Measurements from ENCODE around the gene LRCOL1.

LRCOL1 gene

DNA sequence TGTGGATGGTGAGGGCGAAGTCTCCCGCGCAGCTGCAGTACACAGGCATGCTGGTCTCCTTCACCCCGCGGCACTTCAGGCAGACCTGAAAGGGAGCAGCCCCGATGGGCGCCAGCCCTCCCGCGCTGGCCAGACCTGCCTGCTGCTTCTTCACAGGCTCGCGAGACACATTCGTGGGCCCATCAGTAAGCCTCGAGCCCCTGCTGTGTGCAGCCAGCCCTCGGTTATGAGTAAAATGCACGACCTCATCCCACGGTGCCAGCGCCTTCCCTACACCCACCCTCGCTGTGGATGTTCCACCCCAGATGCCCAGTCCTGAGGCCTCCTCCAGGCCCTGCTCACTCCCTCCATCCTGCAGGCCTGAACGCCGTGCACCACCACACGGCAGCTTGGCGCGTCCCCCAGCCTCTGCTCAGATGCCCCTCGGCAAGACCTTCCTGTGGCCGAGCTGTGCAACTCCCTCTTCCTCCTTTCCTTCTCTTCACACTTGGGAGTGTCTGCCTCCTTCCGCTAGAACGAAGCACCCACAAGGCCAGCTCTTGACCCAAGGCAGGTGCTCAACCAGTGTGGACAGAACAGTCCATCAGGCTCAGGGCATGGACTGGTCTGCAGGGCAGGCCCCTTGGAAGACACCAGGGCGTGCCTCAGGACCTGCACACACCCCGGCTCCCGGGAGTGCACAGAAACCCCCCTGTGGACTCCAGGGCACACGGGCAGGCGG lies 14.7 kb upstream of the LRCOL1 start:
- Histone ChIP-seq H3K4me1 (ENCODE audit: control insufficient read depth in 5 of 5, insufficient read depth in 5 of 5, low read length in 5 of 5) (peaks cover 3 to 12% (median 11%) of the 10 kb centered on the region in 5 donors), H3K4me3 (ENCODE audit: low read depth in 1 of 5, low read length in 5 of 5) (no peak overlapping the region), H3K9me3 (ENCODE audit: control insufficient read depth in 5 of 5, low read length in 5 of 5) (no peaks in the 10 kb centered on the region), H3K36me3 (ENCODE audit: control insufficient read depth in 5 of 5, insufficient read depth in 5 of 5, low read length in 5 of 5) (peaks cover 0 to 39% (median 36%) of the 10 kb centered on the region in 5 donors), H3K27ac (ENCODE audit: low read depth, low read length) (no peak overlapping the region), H3K9ac (ENCODE audit: low read length in 5 of 5) (no peak overlapping the region), H3K27me3 (ENCODE audit: control insufficient read depth in 5 of 5, insufficient read depth in 4 of 5, low read length in 5 of 5) (peaks cover 7 to 18% (median 11%) of the 10 kb centered on the region in 5 donors)

DNA sequence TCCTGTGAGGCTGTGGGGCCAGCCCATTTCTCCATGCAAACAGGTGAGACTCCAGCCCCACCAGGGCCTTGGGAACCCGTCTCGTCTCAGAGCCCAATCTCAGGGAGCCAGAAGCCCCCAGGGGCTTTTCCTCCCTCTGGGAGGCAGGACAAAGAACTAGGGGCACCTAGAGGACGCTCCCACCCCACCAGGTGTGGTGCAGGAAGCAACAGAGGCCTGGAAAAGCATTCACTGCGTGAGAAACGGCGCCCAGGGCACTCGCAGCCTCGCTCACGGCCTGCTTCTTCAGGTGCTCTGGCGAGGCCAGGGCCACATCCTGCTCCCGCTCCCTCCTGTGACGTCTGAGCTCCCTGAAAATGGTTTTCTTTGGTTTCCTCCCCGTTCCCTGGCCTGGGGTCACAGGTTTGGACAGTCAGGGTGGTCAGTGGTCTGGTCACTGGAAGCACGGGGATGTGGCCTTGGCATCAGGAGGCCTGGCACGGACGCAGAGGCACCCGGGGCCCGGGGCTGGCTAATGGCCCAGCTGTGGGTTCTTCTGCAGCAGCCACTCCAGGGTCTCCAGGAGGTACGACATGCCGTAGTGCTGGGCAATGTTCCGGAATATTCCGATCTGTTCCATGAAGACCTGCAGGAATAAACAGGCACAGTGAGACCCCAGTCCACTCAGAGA lies 13.9 kb upstream of the LRCOL1 start:
- Histone ChIP-seq H3K9ac (ENCODE audit: low read length in 5 of 5) (no peak overlapping the region), H3K4me1 (ENCODE audit: control insufficient read depth in 5 of 5, insufficient read depth in 5 of 5, low read length in 5 of 5) (peaks cover 3 to 12% (median 11%) of the 10 kb centered on the region in 5 donors), H3K9me3 (ENCODE audit: control insufficient read depth in 5 of 5, low read length in 5 of 5) (no peaks in the 10 kb centered on the region), H3K27me3 (ENCODE audit: control insufficient read depth in 5 of 5, insufficient read depth in 4 of 5, low read length in 5 of 5) (peaks cover 7 to 26% (median 16%) of the 10 kb centered on the region in 5 donors), H3K36me3 (ENCODE audit: control insufficient read depth in 5 of 5, insufficient read depth in 5 of 5, low read length in 5 of 5) (peaks cover 0 to 32% (median 28%) of the 10 kb centered on the region in 5 donors), H3K4me3 (ENCODE audit: low read depth in 1 of 5, low read length in 5 of 5) (no peak overlapping the region), H3K27ac (ENCODE audit: low read depth, low read length) (no peak overlapping the region)

DNA sequence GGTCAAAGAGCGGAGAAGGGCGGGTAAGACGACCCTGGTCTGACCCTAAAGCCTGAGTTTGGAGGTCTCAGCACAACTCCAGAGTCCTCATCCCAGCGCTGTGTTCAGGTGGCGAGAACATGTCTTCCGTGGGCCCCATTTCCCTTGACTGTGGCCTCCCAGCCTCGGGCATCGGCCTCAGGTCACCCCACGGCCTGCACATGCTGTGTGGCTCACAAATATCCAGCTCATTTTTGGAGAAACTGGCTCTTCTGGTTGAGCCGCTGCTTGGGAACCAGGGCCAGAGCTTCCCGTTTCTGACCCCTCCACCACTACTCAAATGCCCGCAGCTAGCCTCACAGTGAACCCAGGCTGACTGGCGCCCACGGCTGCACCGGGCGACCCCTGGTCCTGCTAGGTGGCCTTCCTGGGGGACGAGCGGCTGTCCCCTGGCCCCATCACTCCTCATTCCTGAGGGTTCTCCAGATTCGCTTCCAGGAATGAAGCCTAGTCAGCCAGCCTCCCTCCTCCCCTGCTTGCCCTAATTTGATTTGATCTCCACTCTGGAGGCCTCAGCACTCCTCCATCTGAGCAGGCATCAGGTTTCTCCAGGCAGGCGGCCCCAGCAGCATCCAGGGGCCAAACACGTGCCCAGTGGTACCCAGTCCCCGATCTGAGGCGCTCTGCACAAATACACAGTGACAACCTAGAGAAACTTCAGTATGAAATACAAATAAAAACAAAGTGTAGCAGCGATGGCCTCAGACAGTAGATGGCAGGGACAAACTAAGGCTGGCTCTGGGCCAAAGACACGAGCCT lies 12.9 kb upstream of the LRCOL1 start:
- Histone ChIP-seq H3K4me1 (ENCODE audit: control insufficient read depth in 5 of 5, insufficient read depth in 5 of 5, low read length in 5 of 5) (peaks cover 4 to 12% (median 11%) of the 10 kb centered on the region in 5 donors), H3K36me3 (ENCODE audit: control insufficient read depth in 5 of 5, insufficient read depth in 5 of 5, low read length in 5 of 5) (peaks cover 0 to 27% (median 24%) of the 10 kb centered on the region in 5 donors), H3K4me3 (ENCODE audit: low read depth in 1 of 5, low read length in 5 of 5) (peak overlapping the region in 1 of 5 donors; percentile 22), H3K9ac (ENCODE audit: low read length in 5 of 5) (no peak overlapping the region), H3K9me3 (ENCODE audit: control insufficient read depth in 5 of 5, low read length in 5 of 5) (no peaks in the 10 kb centered on the region), H3K27me3 (ENCODE audit: control insufficient read depth in 5 of 5, insufficient read depth in 4 of 5, low read length in 5 of 5) (peaks cover 7 to 28% (median 17%) of the 10 kb centered on the region in 5 donors), H3K27ac (ENCODE audit: low read depth, low read length) (no peak overlapping the region)

DNA sequence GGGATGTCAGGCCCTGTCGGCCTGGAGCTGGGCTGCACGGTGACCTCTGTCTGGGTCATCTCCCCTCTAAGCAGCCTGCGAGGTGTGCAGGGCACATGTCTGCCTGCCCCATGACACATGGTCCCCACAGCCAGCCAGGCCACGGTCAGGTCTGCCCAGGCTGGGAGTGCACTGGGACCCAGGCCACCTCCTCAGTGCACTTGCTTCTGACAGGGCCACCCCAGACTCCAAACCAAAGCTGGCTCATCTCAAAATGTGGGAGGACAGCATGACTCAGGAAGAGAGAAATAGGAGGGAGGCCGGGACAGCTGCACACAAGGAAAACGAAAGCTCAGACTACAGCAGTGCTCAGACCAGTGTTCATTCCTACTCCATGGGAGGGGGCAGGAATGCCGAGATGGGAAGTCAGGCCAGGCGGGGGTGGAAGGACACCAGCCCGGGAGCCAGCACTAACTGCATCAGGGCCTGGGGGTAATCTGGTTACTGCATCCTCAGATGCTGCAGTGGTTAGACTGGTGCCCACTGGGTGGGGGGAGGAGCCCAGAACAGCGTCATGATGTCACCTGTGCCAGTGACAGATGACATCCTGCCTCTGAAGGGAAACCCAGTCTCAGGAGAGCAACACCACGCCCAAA lies 12.2 kb upstream of the LRCOL1 start:
- Histone ChIP-seq H3K27ac (ENCODE audit: low read depth, low read length) (no peak overlapping the region), H3K9ac (ENCODE audit: low read length in 5 of 5) (peak overlapping the region in 1 of 5 donors; percentile 21), H3K4me1 (ENCODE audit: control insufficient read depth in 5 of 5, insufficient read depth in 5 of 5, low read length in 5 of 5) (peaks cover 6 to 12% (median 11%) of the 10 kb centered on the region in 5 donors), H3K9me3 (ENCODE audit: control insufficient read depth in 5 of 5, low read length in 5 of 5) (peaks cover 0 to 3% (median 0%) of the 10 kb centered on the region in 5 donors), H3K36me3 (ENCODE audit: control insufficient read depth in 5 of 5, insufficient read depth in 5 of 5, low read length in 5 of 5) (peaks cover 0 to 27% (median 24%) of the 10 kb centered on the region in 5 donors), H3K4me3 (ENCODE audit: low read depth in 1 of 5, low read length in 5 of 5) (peak overlapping the region in 1 of 5 donors; percentile 22), H3K27me3 (ENCODE audit: control insufficient read depth in 5 of 5, insufficient read depth in 4 of 5, low read length in 5 of 5) (peaks cover 12 to 35% (median 23%) of the 10 kb centered on the region in 5 donors)

DNA sequence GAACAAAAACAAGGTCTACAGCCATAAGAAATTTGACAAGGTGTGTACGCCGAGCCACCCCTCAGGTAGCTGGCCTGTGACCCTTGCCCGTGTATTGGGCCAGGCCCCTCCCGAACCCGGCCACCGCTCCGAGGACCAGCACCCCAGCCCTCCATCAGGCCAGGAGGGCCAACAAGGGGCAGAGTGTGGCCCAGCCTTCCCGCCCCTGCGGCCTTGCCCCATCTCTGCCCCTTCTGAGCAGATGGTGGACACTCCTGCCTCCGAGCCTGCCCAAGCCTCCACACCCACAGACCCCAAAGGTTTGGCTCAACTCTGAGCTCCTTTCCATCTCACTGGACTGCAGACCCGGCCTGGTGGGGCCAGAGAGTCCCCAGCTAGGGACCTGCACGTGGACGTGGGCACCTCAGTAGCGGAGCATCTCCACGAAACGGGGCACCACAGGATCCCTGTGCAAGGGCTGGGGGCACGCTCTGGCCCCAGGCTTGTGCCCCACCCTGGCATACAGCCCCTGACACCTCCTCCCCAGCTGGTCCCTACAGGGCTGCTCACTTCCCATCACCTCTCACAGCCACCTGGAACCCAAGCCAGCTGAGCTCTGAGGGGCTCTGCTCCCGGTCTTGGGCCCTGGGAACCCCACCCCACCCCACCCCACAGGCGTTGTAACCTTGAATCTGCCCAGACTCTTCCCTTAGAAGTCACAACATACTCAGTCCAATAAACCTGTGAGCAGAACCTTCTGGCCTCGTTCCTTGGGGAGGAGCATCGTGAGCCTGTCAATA lies 11.5 kb upstream of the LRCOL1 start:
- no peak overlapping the region for H3K9ac ChIP-seq (ENCODE audit: low read length in 5 of 5)

DNA sequence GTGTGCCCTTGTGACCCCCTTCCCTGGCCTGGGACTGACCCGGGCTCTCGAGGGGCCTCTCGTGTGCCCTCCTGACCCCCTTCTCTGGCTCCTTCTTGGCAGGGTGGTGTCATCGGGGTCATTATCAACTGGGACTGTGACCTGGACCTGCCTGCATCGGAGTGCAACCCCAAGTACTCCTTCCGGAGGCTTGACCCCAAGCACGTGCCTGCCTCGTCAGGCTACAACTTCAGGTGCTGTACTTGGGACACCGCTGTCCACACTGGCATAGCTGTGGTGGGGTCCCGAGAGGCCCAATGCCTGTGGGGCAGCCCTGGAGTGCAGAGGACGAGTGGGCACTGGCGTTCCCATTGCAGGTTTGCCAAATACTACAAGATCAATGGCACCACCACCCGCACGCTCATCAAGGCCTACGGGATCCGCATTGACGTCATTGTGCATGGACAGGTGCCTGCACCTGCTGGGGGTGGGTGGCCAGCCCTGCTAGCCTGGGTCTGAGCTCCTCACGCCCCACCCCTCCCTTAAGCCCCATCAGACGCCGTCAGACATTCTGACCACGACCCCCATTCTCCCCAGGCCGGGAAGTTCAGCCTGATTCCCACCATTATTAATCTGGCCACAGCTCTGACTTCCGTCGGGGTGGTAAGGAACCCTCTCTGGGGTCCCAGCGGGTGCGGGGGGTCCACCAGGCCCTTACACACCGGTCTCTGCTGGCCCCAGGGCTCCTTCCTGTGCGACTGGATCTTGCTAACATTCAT lies 10.7 kb upstream of the LRCOL1 start:
- no peak overlapping the region for H3K9ac ChIP-seq (ENCODE audit: low read length in 5 of 5)
- peaks cover 20 to 48% (median 35%) of the 10 kb centered on the region in 5 donors for H3K27me3 ChIP-seq (ENCODE audit: control insufficient read depth in 5 of 5, insufficient read depth in 4 of 5, low read length in 5 of 5)
- H3K27ac ChIP-seq (ENCODE audit: low read depth, low read length): no peak overlapping the region
- peaks cover 0 to 26% (median 22%) of the 10 kb centered on the region in 5 donors for H3K36me3 ChIP-seq (ENCODE audit: control insufficient read depth in 5 of 5, insufficient read depth in 5 of 5, low read length in 5 of 5)
- peaks cover 0 to 13% (median 5%) of the 10 kb centered on the region in 5 donors for H3K9me3 ChIP-seq (ENCODE audit: control insufficient read depth in 5 of 5, low read length in 5 of 5)
- H3K4me3 ChIP-seq (ENCODE audit: low read depth in 1 of 5, low read length in 5 of 5): no peak overlapping the region
- peaks cover 6 to 12% (median 11%) of the 10 kb centered on the region in 5 donors for H3K4me1 ChIP-seq (ENCODE audit: control insufficient read depth in 5 of 5, insufficient read depth in 5 of 5, low read length in 5 of 5)

More for the DNA sequence above, 11.5 kb upstream of the LRCOL1 start:
- Histone ChIP-seq H3K9me3 (ENCODE audit: control insufficient read depth in 5 of 5, low read length in 5 of 5) (peaks cover 0 to 10% (median 2%) of the 10 kb centered on the region in 5 donors), H3K36me3 (ENCODE audit: control insufficient read depth in 5 of 5, insufficient read depth in 5 of 5, low read length in 5 of 5) (peaks cover 0 to 27% (median 24%) of the 10 kb centered on the region in 5 donors), H3K27me3 (ENCODE audit: control insufficient read depth in 5 of 5, insufficient read depth in 4 of 5, low read length in 5 of 5) (peaks cover 19 to 42% (median 30%) of the 10 kb centered on the region in 5 donors), H3K27ac (ENCODE audit: low read depth, low read length) (no peak overlapping the region), H3K4me3 (ENCODE audit: low read depth in 1 of 5, low read length in 5 of 5) (no peak overlapping the region), H3K4me1 (ENCODE audit: control insufficient read depth in 5 of 5, insufficient read depth in 5 of 5, low read length in 5 of 5) (peaks cover 6 to 12% (median 11%) of the 10 kb centered on the region in 5 donors)

DNA sequence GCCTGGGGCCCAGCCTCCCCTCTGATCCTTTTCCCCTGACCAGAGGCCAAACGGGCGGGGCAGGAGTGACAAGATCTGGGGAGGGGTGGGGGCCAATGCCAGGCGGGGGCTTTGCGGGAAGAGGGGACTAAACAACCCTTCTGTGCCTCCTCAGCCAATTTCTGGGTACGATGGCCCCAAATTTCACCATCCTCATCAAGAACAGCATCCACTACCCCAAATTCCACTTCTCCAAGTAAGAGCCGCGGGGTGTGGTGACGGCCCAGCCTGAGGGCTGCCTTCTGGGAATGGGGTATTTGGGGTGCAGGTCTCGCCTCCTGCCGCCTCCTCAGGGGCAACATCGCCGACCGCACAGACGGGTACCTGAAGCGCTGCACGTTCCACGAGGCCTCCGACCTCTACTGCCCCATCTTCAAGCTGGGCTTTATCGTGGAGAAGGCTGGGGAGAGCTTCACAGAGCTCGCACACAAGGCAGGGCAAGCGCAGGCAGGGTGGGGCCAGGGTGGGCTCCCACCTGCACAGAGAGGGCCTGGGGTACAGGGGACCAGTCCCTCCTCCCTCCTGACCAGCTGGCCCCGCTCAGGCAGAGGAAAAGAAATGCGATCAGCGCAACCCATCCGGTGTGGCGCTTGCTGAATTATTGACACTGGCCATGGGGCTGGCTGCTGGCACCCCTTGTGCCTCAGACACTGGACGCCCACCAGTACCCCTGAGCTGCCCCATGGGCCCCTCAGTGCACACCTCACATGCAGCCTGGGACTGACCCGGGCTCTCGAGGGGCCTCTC lies 9.9 kb upstream of the LRCOL1 start:
- Histone ChIP-seq H3K36me3 (ENCODE audit: control insufficient read depth in 5 of 5, insufficient read depth in 5 of 5, low read length in 5 of 5) (peaks cover 0 to 18% (median 15%) of the 10 kb centered on the region in 5 donors), H3K9ac (ENCODE audit: low read length in 5 of 5) (no peak overlapping the region), H3K27ac (ENCODE audit: low read depth, low read length) (no peak overlapping the region), H3K9me3 (ENCODE audit: control insufficient read depth in 5 of 5, low read length in 5 of 5) (peaks cover 0 to 13% (median 5%) of the 10 kb centered on the region in 5 donors), H3K4me1 (ENCODE audit: control insufficient read depth in 5 of 5, insufficient read depth in 5 of 5, low read length in 5 of 5) (peaks cover 6 to 12% (median 11%) of the 10 kb centered on the region in 5 donors), H3K4me3 (ENCODE audit: low read depth in 1 of 5, low read length in 5 of 5) (no peak overlapping the region), H3K27me3 (ENCODE audit: control insufficient read depth in 5 of 5, insufficient read depth in 4 of 5, low read length in 5 of 5) (peaks cover 28 to 55% (median 43%) of the 10 kb centered on the region in 5 donors)

Measured in subcutaneous abdominal adipose tissue (tissue), 5 donors.